PC-3 (cell line): ENCODE data around the gene OLR1.

Experiments used
- CTCF ChIP-seq: fragments of 300-600 bp; sonication (generic); conservative IDR thresholded peaks from 2 replicates; pipeline ENCODE4 v1.5.1; 2017; ENCODE audit warnings: antibody characterized with exemption, low read depth, mild to moderate bottlenecking, low read length
- EZH2 ChIP-seq: fragments of 300-600 bp; sonication (generic); IDR thresholded peaks from one replicate; pipeline ENCODE4 v1.6.1; 2017; ENCODE audit warnings: antibody characterized with exemption, mild to moderate bottlenecking, low read length; ENCODE audit not compliant: unreplicated experiment
- EZH2phosphoT487 ChIP-seq: fragments of 300-600 bp; sonication (generic); IDR thresholded peaks from 2 replicates; pipeline ENCODE4 v1.6.1; 2018; ENCODE audit warnings: mild to moderate bottlenecking, antibody characterized with exemption, low read length, borderline replicate concordance

- TF ChIP-seq EZH2phosphoT487 = no peak
- TF ChIP-seq EZH2 = no peak
- TF ChIP-seq CTCF = no peak
Measured at GRCh38 chr12:10128687-10129086, 43.2 kb downstream of the OLR1 start.
